LNCAP (cell line): ENCODE results near the gene HEATR9.

Experiments used
- TF ChIP-seq, protein P1 (sequence below): fragments of 450-650 bp; IDR thresholded peaks from 2 replicates; pipeline ENCODE4 v1.5.1; 2017; ENCODE audit warnings: mild to moderate bottlenecking

HEATR9 gene

DNA sequence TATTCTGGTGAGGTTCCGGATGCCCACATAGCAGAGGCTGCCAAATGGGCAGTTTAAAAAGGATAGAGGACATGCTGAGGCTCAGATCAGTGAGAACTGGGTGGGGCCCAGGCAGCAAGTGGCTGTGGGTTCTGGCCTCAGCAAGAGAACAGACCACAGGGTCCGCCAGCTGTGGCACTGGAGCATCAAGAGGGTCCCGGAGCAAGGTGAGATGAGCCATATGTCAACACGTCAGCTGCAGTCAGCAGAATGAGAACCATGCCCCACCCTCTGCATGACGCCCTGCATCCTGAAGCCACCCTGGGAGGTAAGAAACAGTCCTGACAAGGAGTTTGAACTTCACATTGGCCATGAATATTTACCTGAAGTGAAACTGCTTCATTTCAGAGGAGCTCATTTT, 31.6 kb upstream of the HEATR9 start:
- TF ChIP-seq, protein P1, sequence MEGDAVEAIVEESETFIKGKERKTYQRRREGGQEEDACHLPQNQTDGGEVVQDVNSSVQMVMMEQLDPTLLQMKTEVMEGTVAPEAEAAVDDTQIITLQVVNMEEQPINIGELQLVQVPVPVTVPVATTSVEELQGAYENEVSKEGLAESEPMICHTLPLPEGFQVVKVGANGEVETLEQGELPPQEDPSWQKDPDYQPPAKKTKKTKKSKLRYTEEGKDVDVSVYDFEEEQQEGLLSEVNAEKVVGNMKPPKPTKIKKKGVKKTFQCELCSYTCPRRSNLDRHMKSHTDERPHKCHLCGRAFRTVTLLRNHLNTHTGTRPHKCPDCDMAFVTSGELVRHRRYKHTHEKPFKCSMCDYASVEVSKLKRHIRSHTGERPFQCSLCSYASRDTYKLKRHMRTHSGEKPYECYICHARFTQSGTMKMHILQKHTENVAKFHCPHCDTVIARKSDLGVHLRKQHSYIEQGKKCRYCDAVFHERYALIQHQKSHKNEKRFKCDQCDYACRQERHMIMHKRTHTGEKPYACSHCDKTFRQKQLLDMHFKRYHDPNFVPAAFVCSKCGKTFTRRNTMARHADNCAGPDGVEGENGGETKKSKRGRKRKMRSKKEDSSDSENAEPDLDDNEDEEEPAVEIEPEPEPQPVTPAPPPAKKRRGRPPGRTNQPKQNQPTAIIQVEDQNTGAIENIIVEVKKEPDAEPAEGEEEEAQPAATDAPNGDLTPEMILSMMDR, result no peak

DNA sequence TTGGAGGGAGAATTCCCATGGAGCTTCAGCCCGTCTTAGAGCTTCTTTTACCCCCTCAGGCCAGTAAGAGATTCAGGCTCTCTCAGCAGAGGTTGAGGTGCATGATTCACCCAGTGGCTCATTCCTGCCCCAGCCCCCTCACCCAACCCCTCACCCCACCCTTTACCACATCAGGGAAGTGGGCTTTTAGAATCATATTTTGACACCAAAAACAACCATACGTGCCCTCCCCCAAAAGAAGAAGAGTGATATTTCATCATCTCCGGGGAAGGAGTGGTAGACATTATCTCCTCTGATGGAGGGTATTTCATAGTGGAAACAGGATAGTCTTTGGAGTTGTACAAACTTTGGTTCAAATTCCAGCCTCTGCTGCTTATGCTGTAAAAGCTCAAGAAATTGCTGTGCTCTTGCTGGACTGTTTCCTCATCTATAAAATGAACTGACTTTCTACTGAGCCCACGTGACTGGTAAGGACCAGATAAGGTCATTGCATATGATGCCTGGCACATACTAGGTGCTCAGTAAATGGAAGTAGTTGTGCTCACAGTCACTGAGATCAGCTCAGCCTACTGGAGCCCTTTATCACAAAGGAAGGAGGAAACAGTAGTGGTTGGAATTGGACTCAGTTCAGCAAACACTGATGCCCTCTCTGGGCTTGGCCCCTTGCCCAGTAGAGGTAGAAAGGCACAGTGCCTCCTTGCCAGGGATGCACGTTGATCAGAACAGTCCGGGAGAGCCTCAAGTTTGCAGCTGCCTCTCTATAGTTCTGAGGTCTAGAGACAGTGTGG, 29.8 kb upstream of the HEATR9 start:
- TF ChIP-seq, protein P1, result no peak

DNA sequence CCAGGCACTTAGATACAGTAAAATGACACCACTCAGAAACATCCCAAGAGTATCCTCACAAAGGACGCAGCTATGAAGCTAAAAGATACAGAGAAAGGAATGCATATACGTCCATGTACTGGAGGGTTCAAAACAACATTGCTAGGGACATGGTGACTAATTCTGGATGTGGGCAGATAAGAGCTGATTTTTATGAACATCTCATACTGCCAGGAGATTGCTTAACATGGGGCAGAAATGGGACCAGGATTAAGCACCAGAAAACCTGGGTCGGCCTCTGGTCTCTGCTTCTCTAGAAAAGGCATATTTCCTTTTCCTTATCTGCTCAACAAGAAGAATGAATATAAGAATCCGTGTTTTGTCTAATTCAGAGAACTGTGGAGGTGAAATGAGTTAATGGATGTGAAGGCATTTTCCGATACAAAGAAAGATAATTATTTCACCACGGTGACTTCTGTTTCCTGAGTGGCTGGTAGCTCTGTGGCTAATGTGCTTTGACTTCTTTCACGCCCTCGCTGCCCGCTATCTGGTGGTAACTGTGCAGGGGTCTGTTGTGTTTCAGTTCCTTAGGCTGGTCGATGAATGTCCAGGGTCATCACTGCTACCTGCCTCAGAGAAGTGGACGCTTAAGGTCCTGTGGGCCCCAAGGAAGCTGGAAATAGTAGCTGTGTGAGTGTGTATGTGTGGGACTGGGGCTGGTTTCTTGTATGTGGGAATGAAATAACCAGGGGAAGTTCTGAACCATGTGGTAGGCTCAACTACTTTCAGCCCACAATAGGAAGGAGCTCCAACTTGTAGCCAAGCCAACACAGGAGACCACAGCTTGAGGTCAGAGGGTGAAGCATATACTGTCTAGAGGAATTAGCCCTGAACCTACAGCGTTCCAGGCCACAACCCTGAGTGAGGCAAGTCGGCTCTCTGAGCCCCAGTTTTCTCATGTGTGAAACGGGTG, 27.2 kb upstream of the HEATR9 start:
- TF ChIP-seq, protein P1, result no peak

DNA sequence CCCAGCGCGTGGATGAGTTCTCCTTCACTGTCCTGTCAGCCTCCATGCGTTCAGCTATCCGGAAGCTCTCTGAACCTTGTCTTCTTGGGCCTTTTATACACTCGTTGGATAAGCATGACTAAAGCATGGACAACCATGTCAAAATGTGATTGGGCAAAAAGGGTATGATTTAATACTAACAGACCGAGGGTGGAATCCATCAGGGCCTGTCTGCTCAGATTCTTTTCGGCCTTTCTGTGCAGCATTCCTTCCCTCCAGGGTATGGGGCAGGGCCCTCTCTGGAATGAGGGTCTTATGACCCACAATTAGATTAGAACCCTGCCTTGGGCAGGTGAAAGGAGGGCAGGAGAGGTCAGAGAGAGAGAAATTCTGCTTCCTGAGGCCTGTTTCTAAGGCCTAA, 25.5 kb upstream of the HEATR9 start:
- TF ChIP-seq, protein P1, result no peak

DNA sequence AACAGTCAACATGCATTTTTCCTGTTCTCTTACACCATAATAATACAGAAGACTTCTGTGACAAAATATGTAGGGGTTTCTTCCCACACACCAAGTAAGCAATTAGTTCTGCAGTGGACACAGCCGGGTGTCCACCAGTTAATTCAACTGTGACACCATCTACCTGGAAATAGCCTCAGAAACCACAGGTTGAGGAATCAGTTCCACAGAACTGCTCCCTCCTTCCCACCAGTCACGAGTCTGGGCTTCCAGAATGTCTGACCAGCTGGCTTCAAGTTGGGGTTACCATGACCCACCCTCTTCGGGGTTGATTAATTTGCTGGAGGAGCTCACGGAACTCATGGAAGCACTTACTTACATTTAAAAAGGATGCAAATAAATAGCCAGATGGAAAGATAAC, 25.1 kb upstream of the HEATR9 start:
- TF ChIP-seq, protein P1, result no peak

DNA sequence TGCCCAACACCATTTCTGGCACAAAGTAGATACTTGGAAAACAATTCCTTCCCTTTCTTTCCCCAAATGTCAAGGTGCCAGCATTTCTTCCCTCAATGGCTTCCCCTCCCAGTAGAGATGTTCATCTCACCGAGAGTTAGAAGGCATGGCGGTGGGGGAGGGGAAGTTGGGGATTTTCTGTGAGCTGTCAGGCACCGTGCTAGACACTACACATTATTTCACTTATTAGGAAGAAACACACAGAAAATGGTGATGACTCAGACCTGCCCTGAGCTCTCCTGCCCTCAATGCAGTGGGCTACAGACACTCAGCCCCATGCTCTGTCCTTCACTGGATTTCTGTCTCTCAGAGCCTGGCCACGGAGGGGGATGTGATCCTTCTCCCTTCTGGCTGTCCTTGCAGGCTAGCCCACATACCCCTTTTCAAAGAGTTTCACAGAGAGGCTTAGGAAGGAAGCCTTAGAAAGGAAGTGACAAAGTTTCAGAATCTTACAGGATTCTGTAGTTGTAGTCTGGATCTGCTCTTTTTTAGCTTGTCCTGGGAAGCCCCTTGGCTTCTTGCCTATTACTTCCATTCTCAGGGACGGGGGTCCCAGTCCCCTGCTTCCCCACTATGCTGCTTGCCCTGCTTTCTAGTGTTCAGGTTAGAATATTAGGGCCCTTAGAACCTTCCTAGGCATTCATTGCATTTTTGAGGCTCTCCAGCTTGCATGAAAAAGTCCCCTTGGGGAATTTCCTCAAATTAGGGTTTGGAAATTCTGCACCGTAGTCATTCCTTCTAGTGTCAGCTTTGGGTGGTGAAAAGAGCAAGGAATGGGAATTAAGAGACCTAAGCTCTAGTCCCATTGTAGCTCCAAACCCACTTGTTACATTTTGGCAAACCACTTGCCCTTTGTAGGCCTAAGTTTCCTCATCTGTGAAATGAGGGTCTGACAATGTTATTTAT, 23.7 kb upstream of the HEATR9 start:
- TF ChIP-seq, protein P1, result no peak

DNA sequence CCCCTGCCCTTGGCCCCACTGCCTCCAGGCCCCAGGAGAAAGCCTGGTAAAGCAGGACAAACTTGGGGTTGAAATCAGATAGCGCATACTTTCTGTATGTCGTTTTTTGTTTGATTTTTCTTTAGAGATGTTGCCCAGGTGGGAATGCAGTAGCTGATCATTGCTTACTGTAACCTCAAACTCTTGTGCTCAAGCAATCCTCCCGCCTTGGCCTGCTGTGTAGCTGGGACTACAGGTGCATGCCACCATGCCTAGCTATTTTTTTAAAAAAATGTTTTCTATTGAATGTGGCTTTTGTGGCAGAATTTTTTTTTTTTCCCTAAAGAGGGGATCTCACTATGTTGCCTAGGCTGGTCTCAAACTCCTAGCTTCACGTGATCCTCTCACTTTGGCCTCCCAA, 22.6 kb upstream of the HEATR9 start:
- TF ChIP-seq, protein P1, result no peak
